GM23248 (cell line): ENCODE results near the gene TULP4. TPM values are rescaled to one million over a fixed set of nuclear protein-coding genes. Genes with fewer than 3 reads are reported as not detected.
"Not testable (repeated sequence)": the region's sequence is repeated elsewhere in the genome, so short reads cannot be mapped to it uniquely, and the experiment has no call there.

Experiments
- DNase-seq: peaks from one replicate; pipeline ENCODE4 v3.0.0-alpha.2; 2015
- H2AFZ ChIP-seq: fragments of 200-600 bp; sonication (generic); 2 replicates; pipeline ENCODE4 v1.6.1; 2016; ENCODE audit warnings: antibody characterized with exemption
- H3F3A ChIP-seq: fragments of 200-600 bp; sonication (generic); 2 replicates; pipeline ENCODE4 v1.6.1; 2016; ENCODE audit warnings: mild to moderate bottlenecking, antibody characterized with exemption, mixed run types; ENCODE audit not compliant: insufficient read depth
- H3K27ac ChIP-seq: fragments of 200-600 bp; sonication (generic); 2 replicates; pipeline ENCODE4 v1.5.1; 2016; ENCODE audit warnings: mild to moderate bottlenecking
- H3K27me3 ChIP-seq: fragments of 200-600 bp; sonication (generic); replicated peaks from 2 replicates; pipeline ENCODE4 v1.6.1; 2016; ENCODE audit warnings: mild to moderate bottlenecking; ENCODE audit not compliant: insufficient read depth
- H3K36me3 ChIP-seq: fragments of 200-600 bp; sonication (generic); 2 replicates; pipeline ENCODE4 v1.6.1; 2016; ENCODE audit warnings: low read depth, mild to moderate bottlenecking
- H3K4me1 ChIP-seq: fragments of 200-600 bp; sonication (generic); 2 replicates; pipeline ENCODE4 v1.6.1; 2016; ENCODE audit warnings: mild to moderate bottlenecking; ENCODE audit not compliant: insufficient read depth
- H3K4me2 ChIP-seq: fragments of 200-600 bp; sonication (generic); one replicate; pipeline ENCODE4 v1.6.1; 2016; ENCODE audit warnings: mild to moderate bottlenecking; ENCODE audit not compliant: unreplicated experiment
- H3K4me3 ChIP-seq: fragments of 200-600 bp; sonication (generic); 2 replicates; pipeline ENCODE4 v1.5.1; 2016; ENCODE audit warnings: mild to moderate bottlenecking
- H3K79me2 ChIP-seq: fragments of 200-600 bp; sonication (generic); 2 replicates; pipeline ENCODE4 v1.6.1; 2016; ENCODE audit warnings: mild to moderate bottlenecking; ENCODE audit not compliant: insufficient read depth
- H3K9ac ChIP-seq: fragments of 200-600 bp; sonication (generic); 2 replicates; pipeline ENCODE4 v1.6.1; 2016; ENCODE audit warnings: mild to moderate bottlenecking
- H3K9me2 ChIP-seq: fragments of 200-600 bp; sonication (generic); 2 replicates; pipeline ENCODE4 v1.6.1; 2016; ENCODE audit warnings: mixed run types, mild to moderate bottlenecking, moderate library complexity; ENCODE audit not compliant: insufficient read depth
- H3K9me3 ChIP-seq: fragments of 200-600 bp; sonication (generic); one replicate; pipeline ENCODE4 v1.6.1; 2017; ENCODE audit warnings: low read depth
- H4K20me1 ChIP-seq: fragments of 200-600 bp; sonication (generic); 2 replicates; pipeline ENCODE4 v1.6.0; 2016; ENCODE audit not compliant: insufficient read depth
- EZH2 ChIP-seq: fragments of 200-600 bp; sonication (generic); IDR thresholded peaks from 2 replicates; pipeline ENCODE4 v1.6.1; 2018; ENCODE audit warnings: antibody characterized with exemption, mild to moderate bottlenecking; ENCODE audit not compliant: insufficient read depth, poor library complexity, severe bottlenecking
- EZH2phosphoT487 ChIP-seq: fragments of 200-600 bp; sonication (generic); IDR thresholded peaks from 2 replicates; pipeline ENCODE4 v1.6.1; 2018; ENCODE audit warnings: antibody characterized with exemption, moderate library complexity, mild to moderate bottlenecking, low read depth; ENCODE audit not compliant: insufficient read depth
- WGBS, 2 experiments: methylation state at CpG; one replicate each; pipeline ENCODE4 v1.1.6; 2015 to 2017; ENCODE audit warnings: low lambda C conversion rate in 2 of 2, low coverage in 1 of 2; ENCODE audit errors: missing lambda C conversion rate in 2 of 2; 5-methylcytosine and 5-hydroxymethylcytosine counted together
- in situ Hi-C: fragments of 300-500 bp; cut with MboI; formaldehyde crosslinking; loops from 2 replicates; pipeline ENCODE4 v1.15.0; 2020
- polyA plus RNA-seq: library from polyadenylated mRNA; unstranded; fragments of >200 nt; fragmentation: Nextera tagmentation; extraction: Ambion mirVana; gene quantifications from 2 replicates; pipeline ENCODE4 v1.2.1, GENCODE V29; 2016
- total RNA-seq: library from RNA; depleted of rRNA; stranded (reverse); fragments of >200 nt; shearing (Covaris generic); gene quantifications from 2 replicates; pipeline ENCODE4 v1.2.3, GENCODE V29; 2014

Gene TULP4
- total and polyA plus RNA-seq, 2 experiments from 2014 or later: 21.5 to 38.7 TPM

DNA sequence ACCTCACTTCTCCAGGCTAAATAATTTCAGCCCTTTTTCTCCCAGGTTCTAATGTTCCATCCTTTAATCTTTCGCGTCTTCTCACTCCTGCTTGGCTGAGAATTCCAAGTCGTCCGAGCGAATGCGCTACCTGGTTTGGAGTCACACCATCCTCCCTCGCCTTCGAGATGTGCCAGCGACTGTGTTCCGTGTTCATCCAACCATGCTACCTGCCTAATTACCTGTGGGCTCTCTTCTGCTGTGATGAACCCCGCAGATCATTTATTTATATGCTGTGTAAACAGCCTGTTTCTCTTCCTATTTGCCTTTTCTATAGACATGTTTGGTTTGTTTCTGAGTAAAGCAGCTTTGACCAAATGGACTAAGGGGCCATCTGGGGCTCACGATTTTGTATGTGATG lies 164.1 kb downstream of the TULP4 start:
- Histone ChIP-seq H3F3A (peaks cover 38% of the 10 kb centered on the region), H2AFZ (no peak overlapping the region), H3K27me3 (no peaks in the 10 kb centered on the region), H3K36me3 (no peaks in the 10 kb centered on the region; the same call in 1 of the 2 replicates), H3K4me3 (no peak overlapping the region), H3K9me2 (no peaks in the 10 kb centered on the region), H3K4me2 (no peak overlapping the region), H3K4me1 (peaks cover 23% of the 10 kb centered on the region), H3K9me3 (no peaks in the 10 kb centered on the region), H3K9ac (no peak overlapping the region), H4K20me1 (no peaks in the 10 kb centered on the region), H3K79me2 (no peaks in the 10 kb centered on the region), H3K27ac (no peak overlapping the region)
- in situ Hi-C loops: no loop called here
- TF ChIP-seq EZH2: no peak
- no peak for TF ChIP-seq EZH2phosphoT487
- no peak for DNase-seq
- WGBS, 2 experiments: 96% methylated on average over 12 of the region's 12 CpGs

DNA sequence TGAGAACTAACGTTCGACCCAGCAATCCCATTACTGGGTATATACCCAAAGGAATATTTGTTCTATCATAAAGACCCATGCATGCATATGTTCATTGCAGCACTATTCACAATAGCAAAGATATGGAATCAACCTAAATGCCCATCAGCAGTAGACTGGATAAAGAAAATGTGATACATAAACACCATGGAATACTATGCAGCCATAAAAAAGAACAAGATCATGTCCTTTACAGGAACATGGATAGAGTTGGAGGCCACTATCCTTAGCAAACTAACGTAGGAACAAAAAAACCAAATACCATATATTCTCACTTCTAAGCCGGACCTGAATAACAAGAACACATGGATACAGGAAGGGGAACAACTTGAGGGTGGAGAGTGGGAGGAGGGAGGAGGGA lies 165.5 kb downstream of the TULP4 start:
- H3K9me2 ChIP-seq, H3K4me2 ChIP-seq, DNase-seq, H4K20me1 ChIP-seq, in situ Hi-C loops, H3K27me3 ChIP-seq, H3K9me3 ChIP-seq, H3K27ac ChIP-seq, H3K9ac ChIP-seq, H3K4me3 ChIP-seq, H3K36me3 ChIP-seq, H3K79me2 ChIP-seq, H2AFZ ChIP-seq: not testable (repeated sequence)
- peaks cover 34% of the 10 kb centered on the region for H3K4me1 ChIP-seq
- peaks cover 51% of the 10 kb centered on the region for H3F3A ChIP-seq
- 96 to 99% methylated on average over 4 of the region's 4 CpGs for WGBS, 2 experiments

- Histone ChIP-seq H3K9me2 (no peaks in the 10 kb centered on the region), H4K20me1 (no peaks in the 10 kb centered on the region), H3K27ac (peak overlapping the region; percentile 62), H3K36me3 (no peaks in the 10 kb centered on the region; the same call in 1 of the 2 replicates), H3K4me2 (no peak overlapping the region), H3K4me3 (no peak overlapping the region), H3K9me3 (no peaks in the 10 kb centered on the region), H3F3A (peaks cover 42% of the 10 kb centered on the region), H3K27me3 (no peaks in the 10 kb centered on the region), H3K4me1 (peaks cover 22% of the 10 kb centered on the region), H3K9ac (no peak overlapping the region), H2AFZ (no peak overlapping the region), H3K79me2 (no peaks in the 10 kb centered on the region)
- in situ Hi-C loops: no loop called here
- no peak for DNase-seq
- 97 to 98% methylated on average over 20 of the region's 20 CpGs for WGBS, 2 experiments
- TF ChIP-seq EZH2phosphoT487 (no peak), EZH2 (no peak)
These were observed 168.7 kb downstream of the TULP4 start for GRCh38 chr6:158480989-158481388.

- H2AFZ ChIP-seq: no peak overlapping the region
- H3K4me1 ChIP-seq: peaks cover 19% of the 10 kb centered on the region
- no peaks in the 10 kb centered on the region for H3K79me2 ChIP-seq
- no peaks in the 10 kb centered on the region for H3K9me3 ChIP-seq
- peak overlapping the region; percentile 13 for H3K4me3 ChIP-seq
- peak overlapping the region; percentile 62 for H3K27ac ChIP-seq
- H3K9ac ChIP-seq: 0 out of 2 replicates have a peak overlapping the region, but pooled peaks have one; percentile 34
- in situ Hi-C loops: no loop called here
- DNase-seq: peak; percentile 91
- H3K9me2 ChIP-seq: no peaks in the 10 kb centered on the region
- peaks cover 34% of the 10 kb centered on the region for H3F3A ChIP-seq
- no peaks in the 10 kb centered on the region; the same call in 1 of the 2 replicates for H3K36me3 ChIP-seq
- peak overlapping the region; percentile 71 for H3K4me2 ChIP-seq
- H3K27me3 ChIP-seq: no peaks in the 10 kb centered on the region
- WGBS, 2 experiments: 29 to 32% methylated on average over 12 of the region's 12 CpGs
- no peak for TF ChIP-seq EZH2
- no peak for TF ChIP-seq EZH2phosphoT487
- no peaks in the 10 kb centered on the region for H4K20me1 ChIP-seq
These were observed 169.6 kb downstream of the TULP4 start for GRCh38 chr6:158481690-158482473.
